NCI-H1105 (cell line): ENCODE results near the gene CNTFR.
A peak's percentile ranks its signal among the peaks of the same experiment; 100 is the strongest.
"Not testable (repeated sequence)": the region's sequence is repeated elsewhere in the genome, so short reads cannot be mapped to it uniquely, and the experiment has no call there.

Experiments used
- DNase-seq: peaks from one replicate; lab custom pipeline; 2025; lab: John Stamatoyannopoulos, UW

Gene CNTFR

GRCh38 chr9:34554211-34555001, 35.1 kb downstream of the CNTFR start:
- peak; percentile 58 for DNase-seq

GRCh38 chr9:34553511-34554021, 36.0 kb downstream of the CNTFR start:
- no peak for DNase-seq

GRCh38 chr9:34552986-34553385, 36.5 kb downstream of the CNTFR start:
- no peak for DNase-seq

GRCh38 chr9:34552606-34552981, 36.9 kb downstream of the CNTFR start:
- DNase-seq: no peak

- DNase-seq: no peak
Observed at GRCh38 chr9:34551751-34552605, 37.5 kb downstream of the CNTFR start.

- no peak for DNase-seq
Observed at GRCh38 chr9:34550681-34551270, 38.7 kb downstream of the CNTFR start.

- no peak for DNase-seq
Observed at GRCh38 chr9:34550016-34550680, 39.4 kb downstream of the CNTFR start.

- DNase-seq: no peak
Observed at GRCh38 chr9:34549407-34549732, 40.2 kb downstream of the CNTFR start.

- no peak for DNase-seq
Observed at GRCh38 chr9:34547960-34548611, 41.4 kb downstream of the CNTFR start.

GRCh38 chr9:34546834-34547827, 42.4 kb downstream of the CNTFR start:
- peak; percentile 7 for DNase-seq

- no peak for DNase-seq
Observed at GRCh38 chr9:34546102-34546833, 43.3 kb downstream of the CNTFR start.

- DNase-seq: no peak
Observed at GRCh38 chr9:34545497-34545896, 44.0 kb downstream of the CNTFR start.

GRCh38 chr9:34544035-34544434, 45.5 kb downstream of the CNTFR start:
- DNase-seq: no peak

GRCh38 chr9:34541540-34541939, 48.0 kb downstream of the CNTFR start:
- DNase-seq: no peak

- no peak for DNase-seq
Observed at GRCh38 chr9:34540827-34541226, 48.7 kb downstream of the CNTFR start.

- DNase-seq: no peak
Observed at GRCh38 chr9:34536685-34537084, 52.8 kb downstream of the CNTFR start.

GRCh38 chr9:34532041-34532440, 57.5 kb downstream of the CNTFR start:
- not testable (repeated sequence) for DNase-seq

GRCh38 chr9:34526026-34526425, 63.5 kb downstream of the CNTFR start:
- DNase-seq: no peak

GRCh38 chr9:34524349-34524748, 65.2 kb downstream of the CNTFR start:
- no peak for DNase-seq
